ENCODE data around the gene SCCPDH.

DNA sequence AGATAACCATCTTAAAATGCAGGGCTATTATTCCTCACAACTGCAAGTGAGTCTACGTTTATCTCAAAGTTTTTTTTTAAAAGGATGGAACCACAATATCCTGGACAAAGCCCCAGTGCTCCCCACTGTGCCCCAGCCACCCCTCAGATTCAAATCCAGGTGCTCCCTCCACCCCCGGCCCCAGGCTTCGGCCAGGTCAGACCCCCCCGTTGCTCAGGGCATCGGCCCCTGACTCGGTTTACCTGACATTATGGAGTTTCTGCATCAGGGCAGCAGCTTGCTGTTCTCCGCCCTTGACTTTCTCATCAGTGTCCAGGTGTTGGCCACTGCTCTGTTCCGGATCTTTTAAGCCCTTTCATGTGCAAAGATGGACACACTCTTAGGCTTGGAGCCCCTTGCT is 72.9 kb downstream of the SCCPDH start:
- TF ChIP-seq, protein P1, sequence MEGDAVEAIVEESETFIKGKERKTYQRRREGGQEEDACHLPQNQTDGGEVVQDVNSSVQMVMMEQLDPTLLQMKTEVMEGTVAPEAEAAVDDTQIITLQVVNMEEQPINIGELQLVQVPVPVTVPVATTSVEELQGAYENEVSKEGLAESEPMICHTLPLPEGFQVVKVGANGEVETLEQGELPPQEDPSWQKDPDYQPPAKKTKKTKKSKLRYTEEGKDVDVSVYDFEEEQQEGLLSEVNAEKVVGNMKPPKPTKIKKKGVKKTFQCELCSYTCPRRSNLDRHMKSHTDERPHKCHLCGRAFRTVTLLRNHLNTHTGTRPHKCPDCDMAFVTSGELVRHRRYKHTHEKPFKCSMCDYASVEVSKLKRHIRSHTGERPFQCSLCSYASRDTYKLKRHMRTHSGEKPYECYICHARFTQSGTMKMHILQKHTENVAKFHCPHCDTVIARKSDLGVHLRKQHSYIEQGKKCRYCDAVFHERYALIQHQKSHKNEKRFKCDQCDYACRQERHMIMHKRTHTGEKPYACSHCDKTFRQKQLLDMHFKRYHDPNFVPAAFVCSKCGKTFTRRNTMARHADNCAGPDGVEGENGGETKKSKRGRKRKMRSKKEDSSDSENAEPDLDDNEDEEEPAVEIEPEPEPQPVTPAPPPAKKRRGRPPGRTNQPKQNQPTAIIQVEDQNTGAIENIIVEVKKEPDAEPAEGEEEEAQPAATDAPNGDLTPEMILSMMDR (IDR thresholded peaks at IDR 0.05; ENCODE audit: low read depth, low read length) = no peak
- no peak for TF ChIP-seq EZH2phosphoT487 (IDR thresholded peaks at IDR 0.05; ENCODE audit: low read depth)
